ENCODE results near the gene RBCK1. TPM values are rescaled to one million over a fixed set of nuclear protein-coding genes. Genes with fewer than 3 reads are reported as not detected.

RBCK1 gene
- total and polyA plus RNA-seq, 2 donors (not counting 3 experiments of a cell fraction or from before 2014, with no cell fraction given) = 80.4 to 82.7 TPM

DNA sequence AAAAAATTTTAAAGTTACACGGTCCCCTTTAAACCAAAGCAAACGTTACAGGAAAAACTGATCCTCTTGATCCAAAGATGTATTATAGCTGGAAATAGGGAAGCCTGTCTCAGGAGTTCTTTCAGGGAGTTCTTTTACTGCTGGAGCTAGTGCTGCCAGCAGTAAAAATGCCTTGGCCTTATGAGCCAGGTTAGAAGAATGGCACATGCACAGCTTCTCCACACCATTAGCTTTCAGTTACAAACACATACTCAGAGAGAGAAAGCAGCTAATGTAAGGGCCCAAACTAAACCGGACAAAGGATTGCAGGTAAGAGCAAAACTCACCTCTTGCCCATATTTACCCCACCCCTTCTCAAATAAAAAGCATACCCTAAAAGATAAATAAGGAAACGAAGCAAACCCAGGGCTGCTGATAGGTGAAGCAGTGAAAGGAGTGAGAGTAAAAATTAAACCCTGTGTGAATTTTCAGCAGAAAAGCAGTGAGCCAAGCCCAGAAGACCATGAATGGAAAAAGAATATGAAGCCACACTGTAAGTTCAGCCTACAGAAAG, 35.2 kb downstream of the RBCK1 start:
- intact Hi-C loops (cut with micrococcal nuclease) = no loop called here
- no peaks in the 10 kb centered on the region for H3K27me3 ChIP-seq (ENCODE audit: control insufficient read depth in 2 of 2, insufficient read depth in 2 of 2, low read length in 2 of 2)
- FAIRE-seq (no peak), DNase-seq (ENCODE audit: low read depth, low spot score) (no peak)
- peaks cover 20% of the 10 kb centered on the region for H3K4me1 ChIP-seq (ENCODE audit: control insufficient read depth, extremely low read depth, insufficient read depth, low read length)
- H3K4me2 ChIP-seq (ENCODE audit: insufficient read depth, low read length) = no peak overlapping the region
- ChIA-PET CTCF (interaction anchor here (1.2 kb wide), 1 partner anchor 12 kb away, joined by 5 read pairs; no protein-coding TSS in a partner anchor), POLR2A (no interaction called here)
- no TSS peak for BruUV-seq (replicated peaks)
- no peaks in the 10 kb centered on the region for H4K20me1 ChIP-seq (replicated peaks; ENCODE audit: control insufficient read depth, extremely low read depth, insufficient read depth, low read length)
- no peak overlapping the region for H3K4me3 ChIP-seq (replicated peaks in 1 of 3; ENCODE audit: insufficient read depth in 1 of 3, low read depth in 1 of 3, low read length in 3 of 3)
- H3K79me2 ChIP-seq (ENCODE audit: control insufficient read depth, insufficient read depth, low read length) = peaks cover 16% of the 10 kb centered on the region
- dilution Hi-C loops (cut with MboI; ENCODE audit: extremely low pct_ligation_motif_present, low sequenced_read_pairs) = no loop called here
- no peaks in the 10 kb centered on the region for H3K9me1 ChIP-seq (replicated peaks; ENCODE audit: control insufficient read depth, extremely low read depth, insufficient read depth, low read length)
- H3K9me3 ChIP-seq (replicated peaks; ENCODE audit: control insufficient read depth, insufficient read depth, low read length) = no peaks in the 10 kb centered on the region
- H3K27ac ChIP-seq (ENCODE audit: insufficient read depth, low read depth, low read length) = no peak overlapping the region
- TF ChIP-seq, protein P1, sequence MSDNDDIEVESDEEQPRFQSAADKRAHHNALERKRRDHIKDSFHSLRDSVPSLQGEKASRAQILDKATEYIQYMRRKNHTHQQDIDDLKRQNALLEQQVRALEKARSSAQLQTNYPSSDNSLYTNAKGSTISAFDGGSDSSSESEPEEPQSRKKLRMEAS (IDR thresholded peaks at IDR 0.05; ENCODE audit: insufficient read depth, insufficient read length) = no peak
- TF ChIP-seq POLR2A (IDR thresholded peaks at IDR 0.05; ENCODE audit: low read depth, low read length) (no peak), MYC (IDR thresholded peaks at IDR 0.05; ENCODE audit: low read depth, low read length) (no peak), POLR2AphosphoS5 (IDR thresholded peaks at IDR 0.05; ENCODE audit: insufficient read depth, low read depth, low read length) (no peak), EZH2 (IDR thresholded peaks at IDR 0.05; ENCODE audit: borderline replicate concordance, low read depth, low read length, severe bottlenecking) (no peak), FOS (IDR thresholded peaks at IDR 0.05; ENCODE audit: borderline replicate concordance, insufficient read depth, low read length) (no peak), GATA2 (IDR thresholded peaks at IDR 0.05; ENCODE audit: insufficient read depth, insufficient read length, low read depth, low read length) (no peak), JUN (IDR thresholded peaks at IDR 0.05; ENCODE audit: borderline replicate concordance, insufficient read depth, insufficient read length, low read depth) (no peak)
- TF ChIP-seq, protein P2, sequence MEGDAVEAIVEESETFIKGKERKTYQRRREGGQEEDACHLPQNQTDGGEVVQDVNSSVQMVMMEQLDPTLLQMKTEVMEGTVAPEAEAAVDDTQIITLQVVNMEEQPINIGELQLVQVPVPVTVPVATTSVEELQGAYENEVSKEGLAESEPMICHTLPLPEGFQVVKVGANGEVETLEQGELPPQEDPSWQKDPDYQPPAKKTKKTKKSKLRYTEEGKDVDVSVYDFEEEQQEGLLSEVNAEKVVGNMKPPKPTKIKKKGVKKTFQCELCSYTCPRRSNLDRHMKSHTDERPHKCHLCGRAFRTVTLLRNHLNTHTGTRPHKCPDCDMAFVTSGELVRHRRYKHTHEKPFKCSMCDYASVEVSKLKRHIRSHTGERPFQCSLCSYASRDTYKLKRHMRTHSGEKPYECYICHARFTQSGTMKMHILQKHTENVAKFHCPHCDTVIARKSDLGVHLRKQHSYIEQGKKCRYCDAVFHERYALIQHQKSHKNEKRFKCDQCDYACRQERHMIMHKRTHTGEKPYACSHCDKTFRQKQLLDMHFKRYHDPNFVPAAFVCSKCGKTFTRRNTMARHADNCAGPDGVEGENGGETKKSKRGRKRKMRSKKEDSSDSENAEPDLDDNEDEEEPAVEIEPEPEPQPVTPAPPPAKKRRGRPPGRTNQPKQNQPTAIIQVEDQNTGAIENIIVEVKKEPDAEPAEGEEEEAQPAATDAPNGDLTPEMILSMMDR (IDR thresholded peaks at IDR 0.05; ENCODE audit: extremely low read depth in 1 of 2, insufficient read depth in 1 of 2, low read depth in 1 of 2, low read length in 2 of 2) = no peak
- H3K36me3 ChIP-seq (ENCODE audit: control insufficient read depth in 2 of 2, extremely low read depth in 1 of 2, insufficient read depth in 2 of 2, low read length in 2 of 2) = peaks cover 13 to 23% of the 10 kb centered on the region in 2 experiments
- no peak overlapping the region for H3K9ac ChIP-seq (replicated peaks; ENCODE audit: extremely low read depth, insufficient read depth, low read length)
- no peak overlapping the region for H2AFZ ChIP-seq (ENCODE audit: low read depth, low read length)

Data from endothelial cell of umbilical vein (primary cell).